HG02610 (cell line): ENCODE results near the gene ABHD16A.

Source experiments
- ATAC-seq: cut with Tn5 transposase; IDR thresholded peaks from one replicate; pipeline ENCODE4 v1.9.1; 2021; ENCODE audit warnings: mild to moderate bottlenecking, moderate library complexity; ENCODE audit not compliant: unreplicated experiment

The ABHD16A gene

DNA sequence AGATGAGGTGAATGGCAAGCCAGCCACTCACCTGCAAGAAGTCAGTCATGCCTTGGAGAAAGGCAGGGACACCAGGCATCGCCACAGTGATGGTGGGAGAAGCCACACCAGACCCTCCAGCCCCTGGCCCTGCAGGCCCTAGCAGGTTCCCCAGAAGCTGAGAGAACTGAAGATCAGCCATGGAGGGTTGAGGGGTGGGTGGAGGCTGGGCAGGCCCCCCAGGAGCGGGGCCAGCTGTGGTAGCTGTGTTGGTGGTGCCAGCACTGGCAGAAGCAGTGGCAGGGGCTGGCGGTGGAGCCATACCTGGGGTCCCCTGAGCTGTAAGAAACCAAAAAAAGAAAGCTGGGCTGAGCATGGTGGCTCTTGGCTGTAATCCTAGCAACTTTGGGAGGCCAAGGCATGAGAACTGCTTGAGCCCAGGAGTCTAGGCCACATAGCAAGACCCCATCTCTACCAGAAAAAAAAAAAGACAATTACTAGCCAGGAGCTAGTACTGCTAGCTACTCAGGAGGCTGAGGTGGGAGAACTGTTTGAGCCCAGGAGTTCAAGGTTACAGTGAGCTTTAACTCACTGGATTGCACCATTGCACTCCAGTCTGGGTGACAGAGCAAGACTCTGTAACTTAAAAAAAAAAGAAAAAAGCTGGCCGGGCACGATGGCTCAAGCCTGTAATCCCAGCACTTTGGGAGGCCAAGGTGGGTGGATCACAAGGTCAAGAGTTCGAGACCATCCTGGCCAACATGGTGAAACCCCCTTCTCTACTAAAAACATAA lies 60.1 kb downstream of the ABHD16A start:
- ATAC-seq, result no peak

DNA sequence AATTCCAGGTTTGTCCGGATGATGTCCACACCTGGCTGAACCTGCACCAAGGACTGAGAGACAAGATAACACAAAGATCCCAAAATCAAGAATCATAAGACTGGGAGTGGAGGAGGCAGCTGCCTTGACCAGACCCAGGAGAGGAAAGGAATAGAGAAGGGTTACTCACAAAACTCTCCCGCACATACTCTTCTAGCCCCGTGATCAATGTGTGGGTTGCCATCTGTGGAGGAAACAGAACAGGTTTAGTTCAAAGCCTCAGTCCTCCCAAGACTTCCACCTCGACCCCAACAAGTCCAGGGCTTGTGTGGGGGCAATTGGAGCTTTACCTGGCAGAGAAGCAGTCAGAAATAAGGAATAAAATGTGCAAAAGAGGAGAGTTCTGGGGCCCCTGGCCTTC lies 61.8 kb downstream of the ABHD16A start:
- no peak for ATAC-seq

DNA sequence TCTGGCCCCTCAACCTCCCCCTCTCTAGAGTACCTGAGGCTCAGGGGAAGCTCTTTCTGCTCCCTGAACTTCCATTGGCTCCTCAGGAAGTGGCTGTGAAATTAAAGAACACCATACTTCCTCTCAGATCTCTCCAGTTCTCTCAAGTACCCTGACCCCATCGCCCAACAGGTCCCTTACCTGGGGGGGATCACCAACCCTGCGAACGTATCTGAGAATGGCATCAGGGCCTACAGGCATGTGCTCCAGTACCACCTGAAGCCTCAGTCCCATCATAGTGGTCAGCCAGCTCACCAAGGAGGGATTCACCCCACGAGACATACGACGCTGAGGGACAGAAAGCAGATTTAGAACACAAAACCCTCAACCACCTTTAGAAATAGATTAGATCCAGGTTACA lies 62.5 kb downstream of the ABHD16A start:
- no peak for ATAC-seq

DNA sequence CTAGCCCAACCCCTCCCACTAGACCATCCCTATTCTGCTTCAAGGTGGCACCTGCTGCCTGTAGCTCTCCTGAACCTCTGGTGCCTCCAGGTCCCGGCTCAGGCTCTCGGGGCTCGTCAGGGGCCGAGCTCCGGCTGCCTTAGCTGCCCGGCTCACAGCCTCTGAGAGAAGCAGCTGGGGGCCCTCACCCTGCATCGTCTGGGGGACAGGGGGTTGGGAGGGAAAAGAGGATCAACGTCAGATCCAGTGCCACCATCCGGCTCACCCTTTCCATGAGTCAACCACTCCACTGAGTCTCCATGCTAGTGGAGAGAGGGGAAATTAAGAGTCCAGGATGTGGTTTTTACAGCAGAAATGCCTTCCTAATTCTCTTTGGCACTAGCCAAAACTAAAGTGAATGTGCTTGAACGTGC lies 63.7 kb downstream of the ABHD16A start:
- ATAC-seq, result no peak

DNA sequence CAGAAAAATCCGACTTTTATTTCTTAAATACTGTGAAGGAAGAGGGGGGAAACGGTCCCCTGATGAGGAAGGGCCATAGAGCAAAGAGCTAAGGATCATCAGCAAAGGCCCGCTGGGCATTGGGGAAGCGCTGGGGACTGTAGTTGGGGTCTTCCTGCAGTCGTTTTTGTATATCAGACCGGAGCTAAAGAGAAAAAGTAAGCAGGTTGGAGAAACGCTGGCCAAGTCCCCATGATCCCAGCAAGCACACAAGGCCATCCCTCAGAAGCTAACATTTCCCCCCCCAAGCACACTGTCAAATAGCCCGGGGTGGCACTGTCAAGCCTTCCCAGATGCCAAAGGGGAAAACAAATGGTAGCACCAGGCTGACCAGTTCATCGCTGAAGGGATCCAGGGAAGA lies 64.1 kb downstream of the ABHD16A start:
- no peak for ATAC-seq
